GM12892 (cell line): ENCODE measurements around the gene NOL6.
"Not testable (repeated sequence)": the region's sequence is repeated elsewhere in the genome, so short reads cannot be mapped to it uniquely, and the experiment has no call there.

Experiments used
- POLR2A ChIP-seq: IDR thresholded peaks from 2 replicates; pipeline ENCODE4 v1.6.1; 2011; ENCODE audit warnings: low read depth, low read length, control low read depth
- POLR2AphosphoS5 ChIP-seq: IDR thresholded peaks from 2 replicates; pipeline ENCODE4 v1.6.1; 2011; ENCODE audit warnings: low read depth, low read length, control low read depth

GRCh38 chr9:33454661-33455026 is 19.1 kb downstream of the NOL6 start:
- not testable (repeated sequence) for TF ChIP-seq POLR2AphosphoS5, POLR2A
